MM.1S (cell line): ENCODE data around the gene GPR62.

ENCODE experiments used
- DNase-seq: peaks from one replicate; pipeline ENCODE4 v3.0.0-alpha.2; 2015
- H2AFZ ChIP-seq: fragments of 300-600 bp; sonication (generic); 2 replicates; pipeline ENCODE4 v1.6.0; 2016; ENCODE audit warnings: antibody characterized with exemption, low read length
- H3F3A ChIP-seq: fragments of 300-600 bp; sonication (generic); 2 replicates; pipeline ENCODE4 v1.6.1; 2016; ENCODE audit warnings: mild to moderate bottlenecking, antibody characterized with exemption, low read length, moderate library complexity, mixed read lengths; ENCODE audit not compliant: insufficient read depth
- H3K27ac ChIP-seq: fragments of 300-600 bp; sonication (generic); 2 replicates; pipeline ENCODE4 v1.5.1; 2016; ENCODE audit warnings: mild to moderate bottlenecking, low read length
- H3K27me3 ChIP-seq: fragments of 300-600 bp; sonication (generic); replicated peaks from 2 replicates; pipeline ENCODE4 v1.6.0; 2016; ENCODE audit warnings: low read length; ENCODE audit not compliant: insufficient read depth
- H3K36me3 ChIP-seq: fragments of 300-600 bp; sonication (generic); replicated peaks from 2 replicates; pipeline ENCODE4 v1.6.1; 2016; ENCODE audit warnings: mild to moderate bottlenecking, low read length, mixed read lengths; ENCODE audit not compliant: insufficient read depth
- H3K4me1 ChIP-seq: fragments of 300-600 bp; sonication (generic); 2 replicates; pipeline ENCODE4 v1.6.1; 2016; ENCODE audit warnings: low read length, mixed read lengths
- H3K4me2 ChIP-seq: fragments of 300-600 bp; sonication (generic); 2 replicates; pipeline ENCODE4 v1.6.0; 2016; ENCODE audit warnings: low read depth, low read length
- H3K4me3 ChIP-seq: fragments of 300-600 bp; sonication (generic); 2 replicates; pipeline ENCODE4 v1.5.1; 2016; ENCODE audit warnings: low read length, mixed read lengths
- H3K79me2 ChIP-seq: fragments of 300-600 bp; sonication (generic); 2 replicates; pipeline ENCODE4 v1.6.1; 2016; ENCODE audit warnings: mixed run types, low read length, mixed read lengths
- H3K9ac ChIP-seq: fragments of 300-600 bp; sonication (generic); 2 replicates; pipeline ENCODE4 v1.6.1; 2016; ENCODE audit warnings: low read length, mixed read lengths
- H3K9me2 ChIP-seq: fragments of 300-600 bp; sonication (generic); replicated peaks from 2 replicates; pipeline ENCODE4 v1.6.1; 2016; ENCODE audit warnings: mild to moderate bottlenecking, low read length, mixed read lengths; ENCODE audit not compliant: insufficient read depth
- H3K9me3 ChIP-seq: fragments of 300-600 bp; sonication (generic); replicated peaks from 2 replicates; pipeline ENCODE4 v1.6.1; 2016; ENCODE audit warnings: mild to moderate bottlenecking, low read length, mixed read lengths; ENCODE audit not compliant: insufficient read depth
- H4K20me1 ChIP-seq: fragments of 300-600 bp; sonication (generic); 2 replicates; pipeline ENCODE4 v1.6.1; 2016; ENCODE audit warnings: mild to moderate bottlenecking, low read length, moderate library complexity, mixed read lengths; ENCODE audit not compliant: insufficient read depth
- CTCF ChIP-seq: fragments of 300-600 bp; sonication (generic); IDR thresholded peaks from 2 replicates; pipeline ENCODE4 v1.5.1; 2016; ENCODE audit warnings: antibody characterized with exemption, low read length, mixed read lengths
- EZH2 ChIP-seq: fragments of 300-600 bp; sonication (generic); optimal IDR thresholded peaks from 2 replicates; pipeline ENCODE3; 2017; ENCODE audit warnings: low read depth, mild to moderate bottlenecking, antibody characterized with exemption, low read length, mixed read lengths
- EZH2phosphoT487 ChIP-seq: fragments of 300-600 bp; sonication (generic); IDR thresholded peaks from 2 replicates; pipeline ENCODE4 v1.6.1; 2018; ENCODE audit warnings: antibody characterized with exemption, low read length

GPR62 gene

GRCh38 chr3:51929420-51930003 lies 25.7 kb upstream of the GPR62 start:
- no peaks in the 10 kb centered on the region for H3K36me3 ChIP-seq
- H3K27ac ChIP-seq = no peak overlapping the region
- no peak for TF ChIP-seq CTCF
- TF ChIP-seq EZH2 = no peak
- no peak for TF ChIP-seq EZH2phosphoT487
- no peaks in the 10 kb centered on the region for H3K4me1 ChIP-seq
- H3K9me2 ChIP-seq = no peaks in the 10 kb centered on the region
- H3K27me3 ChIP-seq = no peaks in the 10 kb centered on the region
- no peak for DNase-seq
- no peak overlapping the region for H3K9ac ChIP-seq
- H3K4me2 ChIP-seq = no peak overlapping the region
- no peaks in the 10 kb centered on the region for H3K79me2 ChIP-seq
- no peaks in the 10 kb centered on the region for H3F3A ChIP-seq
- H3K4me3 ChIP-seq = no peak overlapping the region
- H3K9me3 ChIP-seq = no peaks in the 10 kb centered on the region
- H4K20me1 ChIP-seq = no peaks in the 10 kb centered on the region
- no peak overlapping the region for H2AFZ ChIP-seq

GRCh38 chr3:51930439-51930838 lies 24.7 kb upstream of the GPR62 start:
- Histone ChIP-seq H3K4me1 (no peaks in the 10 kb centered on the region), H3K4me3 (no peak overlapping the region), H3K27ac (no peak overlapping the region), H3K27me3 (no peaks in the 10 kb centered on the region), H3F3A (no peaks in the 10 kb centered on the region), H3K9me3 (no peaks in the 10 kb centered on the region), H3K79me2 (no peaks in the 10 kb centered on the region), H3K9me2 (no peaks in the 10 kb centered on the region), H3K4me2 (no peak overlapping the region), H3K9ac (no peak overlapping the region), H2AFZ (no peak overlapping the region), H3K36me3 (no peaks in the 10 kb centered on the region), H4K20me1 (no peaks in the 10 kb centered on the region)
- no peak for DNase-seq
- TF ChIP-seq EZH2 (no peak), EZH2phosphoT487 (no peak), CTCF (no peak)

- Histone ChIP-seq H3K9me2 (no peaks in the 10 kb centered on the region), H4K20me1 (no peaks in the 10 kb centered on the region), H3K9me3 (no peaks in the 10 kb centered on the region), H3F3A (no peaks in the 10 kb centered on the region), H3K4me1 (no peaks in the 10 kb centered on the region), H3K4me3 (no peak overlapping the region), H3K27me3 (no peaks in the 10 kb centered on the region), H3K79me2 (no peaks in the 10 kb centered on the region), H3K9ac (no peak overlapping the region), H3K4me2 (no peak overlapping the region), H2AFZ (no peak overlapping the region), H3K36me3 (peaks cover 5% of the 10 kb centered on the region; the same call in 1 of the 2 replicates), H3K27ac (no peak overlapping the region)
- no peak for DNase-seq
- no peak for TF ChIP-seq EZH2
- no peak for TF ChIP-seq CTCF
- TF ChIP-seq EZH2phosphoT487 = no peak
Measured at GRCh38 chr3:51931756-51932155, 23.4 kb upstream of the GPR62 start.
